Measurements from ENCODE around the gene C20orf202.

The C20orf202 gene

GRCh38 chr20:1184638-1185315 lies 18.5 kb upstream of the C20orf202 start, which contains the start of gene TMEM74B:
Gene TMEM74B (minus strand): TSS chr20:1184981. CDS start chr20:1183801, 1,180 bp downstream.
- no peak for DNase-seq (ENCODE audit: low read depth)

DNA sequence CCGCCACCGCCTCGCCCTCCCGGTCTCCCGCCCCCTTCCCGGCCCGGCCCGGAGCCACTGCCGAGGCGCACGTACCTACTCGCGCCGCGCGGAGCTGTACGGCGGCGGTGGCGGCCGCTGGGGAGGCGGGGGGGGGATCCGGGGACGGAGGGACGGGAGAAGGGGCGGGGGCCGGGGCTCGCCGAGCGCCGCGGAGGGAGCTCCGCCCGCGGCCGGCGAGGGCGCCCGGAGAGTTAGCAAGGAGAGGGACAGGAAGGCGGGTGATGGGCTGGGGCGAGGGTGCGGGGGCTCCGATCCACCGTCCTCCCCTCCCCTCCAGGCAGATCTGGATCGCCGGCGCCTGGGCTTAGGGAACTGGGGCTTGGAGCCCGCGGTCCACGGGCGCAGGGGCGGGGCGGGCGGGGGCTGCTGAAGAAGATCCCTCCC lies 17.9 kb upstream of the C20orf202 start:
- DNase-seq (ENCODE audit: low read depth): no peak

DNA sequence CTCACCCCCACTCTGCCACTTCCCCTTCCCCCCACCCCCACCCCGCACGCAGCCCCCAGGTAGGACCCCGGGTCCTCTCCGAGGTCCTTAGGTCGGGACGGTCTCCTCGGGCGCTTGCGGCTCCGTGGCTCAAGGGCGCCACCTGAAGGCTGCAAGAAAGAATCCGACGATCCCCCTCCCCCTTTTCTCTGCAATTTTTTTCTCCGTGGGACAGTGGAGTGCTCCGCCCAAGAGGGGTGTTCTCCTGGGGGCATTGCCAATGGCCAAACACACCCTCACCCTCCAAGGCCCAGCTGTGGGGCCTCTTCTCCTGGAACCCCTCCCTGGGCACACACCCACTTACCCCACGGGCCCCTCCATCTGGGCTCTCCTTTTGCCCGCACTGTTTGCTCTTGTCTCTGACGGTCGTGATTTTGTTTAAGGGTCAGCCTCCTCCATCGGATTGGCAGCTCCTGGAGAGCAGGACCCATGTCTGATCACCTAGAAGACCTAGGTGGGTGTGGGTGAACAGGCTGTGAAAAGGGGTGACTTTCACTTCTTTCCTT lies 17.4 kb upstream of the C20orf202 start:
- no peak for DNase-seq (ENCODE audit: low read depth)

GRCh38 chr20:1186367-1186991 lies 16.8 kb upstream of the C20orf202 start:
- no peak for DNase-seq (ENCODE audit: low read depth)

DNA sequence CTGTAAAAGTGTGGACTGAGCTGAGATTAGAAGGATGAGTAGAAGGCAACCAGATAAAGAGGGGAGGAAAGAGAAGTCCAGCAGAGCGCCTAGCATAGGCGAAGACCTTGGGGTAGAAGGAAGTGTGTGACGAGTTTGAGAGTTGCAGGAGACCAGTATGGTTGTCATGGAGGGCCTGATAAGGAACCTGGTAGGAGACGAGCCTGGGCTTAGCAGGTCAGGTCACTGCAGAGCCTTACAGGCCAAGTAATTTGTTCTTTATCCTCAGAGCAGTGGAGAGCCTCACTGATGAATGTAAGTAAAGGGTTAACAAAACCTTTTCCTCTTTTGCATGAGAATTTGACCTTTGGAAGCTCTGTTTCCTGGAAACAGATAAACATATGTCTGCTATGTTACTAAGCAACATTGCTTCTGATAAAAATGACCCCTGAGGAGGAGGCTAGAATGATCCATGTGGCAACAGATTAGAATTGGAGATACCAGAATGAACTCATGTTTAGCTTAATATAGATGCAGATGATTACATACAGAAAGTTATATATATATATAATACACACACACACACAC lies 15.6 kb upstream of the C20orf202 start:
- no peak for DNase-seq (ENCODE audit: low read depth)

DNA sequence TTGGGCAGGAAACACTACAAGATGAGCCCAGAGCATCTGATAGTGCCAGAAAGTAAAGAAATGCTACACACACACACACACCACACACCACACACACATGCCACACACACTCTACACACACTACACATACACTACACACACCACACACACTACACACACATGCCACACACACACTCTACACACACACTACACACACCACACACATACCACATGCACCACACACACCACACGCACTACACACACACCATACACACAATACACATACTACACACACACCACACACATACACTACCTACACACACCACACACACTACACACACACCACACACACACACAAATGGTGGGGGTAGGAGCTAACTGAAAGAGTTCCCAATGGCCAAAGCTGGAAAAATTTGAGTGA lies 14.9 kb upstream of the C20orf202 start:
- DNase-seq (ENCODE audit: low read depth): no peak

GRCh38 chr20:1189827-1190226 lies 13.4 kb upstream of the C20orf202 start:
- no peak for DNase-seq (ENCODE audit: low read depth)

GRCh38 chr20:1190847-1191246 lies 12.4 kb upstream of the C20orf202 start:
- no peak for DNase-seq (ENCODE audit: low read depth)

DNA sequence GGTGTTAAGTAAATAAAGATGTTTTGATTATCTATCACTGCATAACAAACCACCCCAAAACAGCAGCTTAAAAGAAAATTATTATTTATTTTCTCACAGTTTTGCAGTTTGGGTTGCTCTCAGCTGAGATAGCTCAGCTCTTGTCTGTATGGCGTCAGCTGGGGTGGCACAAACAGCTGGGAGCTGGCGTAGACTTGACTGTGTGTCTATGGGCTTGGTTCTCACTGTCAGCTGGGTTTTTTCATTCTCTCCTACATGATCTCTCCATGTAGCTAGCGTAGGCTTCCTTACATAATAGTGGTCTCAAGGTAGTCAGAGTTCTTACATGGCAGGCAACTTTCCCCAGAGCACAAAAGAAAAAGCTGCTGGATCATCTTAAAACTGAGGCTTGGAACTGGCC lies 12.0 kb upstream of the C20orf202 start:
- no peak for DNase-seq (ENCODE audit: low read depth)

DNA sequence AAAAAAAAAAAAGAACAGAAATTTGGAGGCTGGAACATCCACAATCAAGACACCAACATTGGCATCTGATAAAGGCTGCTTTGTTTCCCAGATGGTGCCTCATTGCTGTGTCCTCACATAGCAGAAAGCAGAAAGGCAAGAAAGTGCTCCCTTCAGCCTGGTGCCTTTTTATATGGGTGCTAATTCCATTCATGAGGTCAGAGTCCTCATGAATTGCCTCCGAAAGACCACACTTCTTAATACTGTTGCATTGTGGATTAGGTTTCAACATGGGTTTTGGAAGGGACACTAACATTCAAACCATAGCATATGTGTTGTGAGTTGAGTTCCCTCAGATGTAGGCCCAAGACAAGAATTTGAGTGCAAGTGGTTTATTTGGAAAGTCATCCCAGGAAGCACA lies 8.0 kb upstream of the C20orf202 start:
- DNase-seq (ENCODE audit: low read depth): no peak

DNA sequence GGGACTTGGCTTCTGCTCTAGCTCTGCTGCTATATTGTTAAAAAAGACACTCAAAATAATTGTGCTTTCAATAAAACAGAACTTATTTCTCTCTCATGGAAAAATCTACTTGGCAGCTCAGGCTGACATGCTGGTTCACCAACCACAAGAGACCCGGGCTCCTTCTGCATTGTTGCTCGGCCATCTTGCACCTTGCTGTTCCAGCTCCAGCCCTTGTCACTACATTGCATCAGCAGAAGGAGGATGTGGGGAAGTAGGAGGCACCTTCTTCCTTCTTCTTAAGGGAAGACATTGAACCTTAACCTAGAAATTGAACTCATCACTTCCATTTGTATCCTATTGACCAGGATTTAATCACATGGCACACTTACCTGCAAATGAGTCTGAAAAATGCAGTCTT lies 6.6 kb upstream of the C20orf202 start:
- DNase-seq (ENCODE audit: low read depth): no peak

DNA sequence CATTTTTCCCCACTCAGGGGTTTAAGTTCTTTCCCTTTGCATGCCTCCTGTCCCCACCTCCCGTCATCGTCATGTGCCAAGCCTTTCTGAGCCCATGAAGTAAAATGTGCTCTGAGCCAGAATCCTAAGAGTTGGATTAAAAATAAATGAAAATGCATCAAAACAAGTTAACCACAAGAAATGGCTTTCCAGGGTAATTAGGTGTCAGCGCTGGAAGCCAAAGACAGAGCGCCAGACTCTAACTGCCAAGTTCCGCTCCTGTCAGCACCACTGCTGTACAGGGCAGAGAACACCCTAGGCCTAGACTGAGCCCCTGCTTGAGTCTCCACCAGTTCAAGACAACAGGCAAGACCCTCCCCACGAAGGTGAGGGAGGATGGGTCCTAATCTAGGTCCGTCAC lies 5.5 kb upstream of the C20orf202 start:
- DNase-seq (ENCODE audit: low read depth): no peak

GRCh38 chr20:1198751-1199150 lies 4.5 kb upstream of the C20orf202 start:
- no peak for DNase-seq (ENCODE audit: low read depth)

DNA sequence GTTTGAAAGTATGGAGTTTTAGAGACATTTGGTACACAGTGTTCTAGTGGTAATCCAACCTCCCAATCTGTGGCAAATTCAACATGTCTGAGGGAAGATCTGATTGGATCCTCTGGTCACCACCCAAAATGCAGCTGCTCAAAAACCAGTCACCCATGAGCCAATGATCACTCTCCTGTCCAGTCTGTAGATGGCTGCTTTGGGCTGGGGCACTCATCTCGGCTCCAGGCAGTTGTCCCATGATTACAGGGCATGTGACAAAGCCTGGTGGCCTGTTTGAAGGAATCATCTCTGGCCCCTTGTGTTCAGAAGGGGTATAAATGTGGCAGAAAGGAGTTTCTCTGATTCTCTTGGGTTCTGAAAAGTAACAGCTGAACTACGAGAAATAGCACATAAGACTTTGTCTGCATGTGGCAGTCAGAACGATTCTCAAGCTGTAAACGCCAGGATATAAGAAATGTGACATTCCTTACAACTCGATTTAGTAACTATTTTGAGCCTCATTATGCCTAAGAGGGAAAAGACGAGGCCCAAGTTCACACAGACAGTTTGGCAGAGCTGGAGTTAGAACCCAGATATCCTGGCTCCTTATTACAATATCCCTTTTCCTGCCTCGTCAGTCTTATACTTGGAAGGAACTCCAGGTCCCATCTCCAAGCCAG lies 3.9 kb upstream of the C20orf202 start:
- DNase-seq (ENCODE audit: low read depth): no peak

GRCh38 chr20:1199964-1200363 lies 3.3 kb upstream of the C20orf202 start:
- no peak for DNase-seq (ENCODE audit: low read depth)

GRCh38 chr20:1203630-1204029 lies 376 bp downstream of the C20orf202 start:
- no peak for DNase-seq (ENCODE audit: low read depth)

GRCh38 chr20:1204113-1204512 lies 859 bp downstream of the C20orf202 start:
- no peak for DNase-seq (ENCODE audit: low read depth)

GRCh38 chr20:1204576-1204975 lies 1.3 kb downstream of the C20orf202 start:
- DNase-seq (ENCODE audit: low read depth): no peak

GRCh38 chr20:1205802-1206201 lies 2.5 kb downstream of the C20orf202 start:
- DNase-seq (ENCODE audit: low read depth): no peak

GRCh38 chr20:1206366-1207148 lies 3.3 kb downstream of the C20orf202 start:
- no peak for DNase-seq (ENCODE audit: low read depth)

DNA sequence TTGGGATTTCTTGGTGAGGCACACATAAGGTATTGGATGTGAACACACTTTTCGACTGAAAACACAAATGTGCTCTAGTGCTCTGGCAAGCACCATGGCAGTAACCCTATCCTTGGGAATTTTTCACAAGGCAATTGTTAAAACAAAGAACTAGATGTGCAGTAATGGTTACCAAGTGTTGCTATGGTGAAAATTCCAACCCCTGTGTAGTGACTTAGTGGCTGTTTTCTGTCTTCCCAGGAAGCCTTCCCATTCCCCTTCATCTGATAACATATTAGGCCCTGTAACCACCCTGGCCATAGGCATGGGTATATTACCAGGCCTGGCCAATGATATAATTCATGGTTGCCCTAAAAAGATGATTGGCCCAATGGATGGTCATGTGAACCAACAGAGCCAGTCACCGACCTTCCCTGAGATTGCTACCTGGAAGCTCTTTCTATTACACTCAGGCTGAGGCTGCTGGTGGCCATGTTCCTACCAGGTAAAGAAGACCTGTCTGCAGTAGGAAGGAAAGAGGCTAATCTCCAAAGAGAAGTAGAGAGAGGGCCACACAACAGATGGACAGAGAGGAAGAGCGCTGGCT lies 4.1 kb downstream of the C20orf202 start:
- DNase-seq (ENCODE audit: low read depth): no peak
